WTC11 (cell line): ENCODE data around the gene DENND2C. TPM values are rescaled to one million over a fixed set of nuclear protein-coding genes. Genes with fewer than 3 reads are reported as not detected.

Source experiments
- ATAC-seq: fragments of 200-7000 bp; cut with Tn5 transposase; 2 replicates; pipeline ENCODE4 v1.10.0; 2021; ENCODE audit warnings: mild to moderate bottlenecking, moderate library complexity
- CTCF ChIA-PET: fragments of 300-600 bp; sonication (Branson Sonifier 250); formaldehyde crosslinking; loops from one replicate; lab custom pipeline; 2021; ENCODE audit warnings: antibody characterized with exemption; lab: Charles Lee
- POLR2A ChIA-PET: fragments of 350-600 bp; sonication (Branson Sonifier 250); formaldehyde crosslinking; loops from one replicate; lab custom pipeline; 2021; ENCODE audit warnings: antibody characterized with exemption; lab: Charles Lee
- DNase-seq: peaks from one replicate; pipeline ENCODE4 v3.0.0; 2021; ENCODE audit warnings: low spot score
- H3K27ac Mint-ChIP-seq: 2 replicates; pipeline ENCODE4 v1.8.0; 2021; ENCODE audit warnings: mixed read lengths
- H3K27me3 Mint-ChIP-seq: 2 replicates; pipeline ENCODE4 v1.8.0; 2021; ENCODE audit warnings: low read depth, mild to moderate bottlenecking, moderate library complexity, mixed read lengths
- H3K36me3 Mint-ChIP-seq: 2 replicates; pipeline ENCODE4 v1.8.0; 2021; ENCODE audit warnings: mixed read lengths
- H3K4me1 Mint-ChIP-seq: 2 replicates; pipeline ENCODE4 v1.8.0; 2022; ENCODE audit warnings: mixed read lengths
- H3K4me3 Mint-ChIP-seq: 2 replicates; pipeline ENCODE4 v1.8.0; 2021; ENCODE audit warnings: mild to moderate bottlenecking, moderate library complexity, mixed read lengths
- H3K9me3 Mint-ChIP-seq: 2 replicates; pipeline ENCODE4 v1.8.0; 2021; ENCODE audit warnings: mixed read lengths
- ARID4B ChIP-seq: sonication (generic); formaldehyde crosslinking; IDR thresholded peaks from 2 replicates; pipeline ENCODE4 v1.8.0; 2023; ENCODE audit warnings: missing genetic modification reagents, mild to moderate bottlenecking, borderline replicate concordance
- E2F5 ChIP-seq: sonication (generic); formaldehyde crosslinking; IDR thresholded peaks from 2 replicates; pipeline ENCODE4 v1.8.1; 2022; ENCODE audit warnings: mild to moderate bottlenecking, moderate library complexity, missing genetic modification reagents
- ESRRA ChIP-seq: sonication (generic); formaldehyde crosslinking; IDR thresholded peaks from 2 replicates; pipeline ENCODE4 v1.8.1; 2022; ENCODE audit warnings: mild to moderate bottlenecking, missing genetic modification reagents, borderline replicate concordance
- GTF2I ChIP-seq: fragments of 250-450 bp; sonication (Bioruptor Pico); conservative IDR thresholded peaks from 2 replicates; pipeline ENCODE4 v1.4.0; 2021; ENCODE audit warnings: mild to moderate bottlenecking
- HMGA2 ChIP-seq: fragments of 250-450 bp; sonication (Bioruptor Pico); IDR thresholded peaks from 2 replicates; pipeline ENCODE4 v1.4.0; 2021; ENCODE audit warnings: mild to moderate bottlenecking, moderate library complexity
- IRF1 ChIP-seq: sonication (generic); formaldehyde crosslinking; IDR thresholded peaks from 2 replicates; pipeline ENCODE4 v1.8.0; 2023; ENCODE audit warnings: missing genetic modification reagents
- JAZF1 ChIP-seq: fragments of 250-450 bp; sonication (Bioruptor Pico); IDR thresholded peaks from 2 replicates; pipeline ENCODE4 v1.9.0; 2021; ENCODE audit warnings: moderate library complexity, mild to moderate bottlenecking, inconsistent platforms
- MYBL2 ChIP-seq: sonication (generic); formaldehyde crosslinking; IDR thresholded peaks from 2 replicates; pipeline ENCODE4 v1.8.1; 2023; ENCODE audit warnings: mild to moderate bottlenecking, moderate library complexity, missing genetic modification reagents
- NFE2L1 ChIP-seq: sonication (generic); formaldehyde crosslinking; IDR thresholded peaks from 2 replicates; pipeline ENCODE4 v1.8.1; 2023; ENCODE audit warnings: missing genetic modification reagents
- PREB ChIP-seq: sonication (generic); formaldehyde crosslinking; IDR thresholded peaks from 2 replicates; pipeline ENCODE4 v1.8.1; 2022; ENCODE audit warnings: mild to moderate bottlenecking, missing genetic modification reagents, moderate library complexity, borderline replicate concordance
- PRRX2 ChIP-seq: fragments of 250-450 bp; sonication (Bioruptor Pico); IDR thresholded peaks from 2 replicates; pipeline ENCODE4 v1.8.0; 2021; ENCODE audit warnings: mild to moderate bottlenecking
- STAT6 ChIP-seq: sonication (generic); formaldehyde crosslinking; conservative IDR thresholded peaks from 2 replicates; pipeline ENCODE4 v1.8.1; 2023; ENCODE audit warnings: mild to moderate bottlenecking, low read depth, missing genetic modification reagents, moderate library complexity
- ZNF512 ChIP-seq: sonication (generic); formaldehyde crosslinking; IDR thresholded peaks from 2 replicates; pipeline ENCODE4 v1.8.1; 2022; ENCODE audit warnings: missing genetic modification reagents, borderline replicate concordance
- total RNA-seq: library from RNA; stranded (reverse); gene quantifications from 3 replicates; pipeline ENCODE4 v1.2.3, GENCODE V29; 2021
- TF ChIP-seq, protein P1 (sequence below): sonication (generic); formaldehyde crosslinking; IDR thresholded peaks from 2 replicates; pipeline ENCODE4 v1.8.1; 2022; ENCODE audit warnings: low read depth, missing genetic modification reagents, borderline replicate concordance
- TF ChIP-seq, protein P2 (sequence below): sonication (generic); formaldehyde crosslinking; IDR thresholded peaks from 2 replicates; pipeline ENCODE4 v1.8.0; 2023; ENCODE audit warnings: mild to moderate bottlenecking, missing genetic modification reagents
- TF ChIP-seq, protein P3 (sequence below): sonication (generic); formaldehyde crosslinking; IDR thresholded peaks from 2 replicates; pipeline ENCODE4 v1.8.1; 2023; ENCODE audit warnings: mild to moderate bottlenecking, missing genetic modification reagents, moderate library complexity

Gene DENND2C
- total RNA-seq, 1 experiment from 2014 or later: 2.9 TPM

DNA sequence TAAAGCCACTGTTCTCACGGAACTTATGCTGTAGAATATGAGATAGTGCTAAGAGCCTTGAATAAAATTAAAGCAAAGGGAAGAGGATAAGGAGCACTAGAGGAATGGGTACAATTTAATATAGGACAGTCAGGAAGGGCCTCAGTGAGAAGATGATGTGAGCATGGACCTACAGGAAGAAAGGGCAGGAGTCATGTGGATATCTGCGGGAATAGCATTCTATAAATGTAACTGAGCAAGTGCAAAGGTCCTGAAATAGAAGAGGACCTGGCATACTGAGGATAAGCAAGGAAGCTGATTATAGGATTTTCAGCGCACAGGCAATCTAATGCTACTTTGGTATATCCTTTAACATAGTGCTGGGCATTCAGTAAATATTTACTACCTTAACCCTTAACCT is 75.8 kb downstream of the DENND2C start:
- Mint-ChIP-seq H3K9me3 (peaks cover 7% of the 10 kb centered on the region), H3K27me3 (no peaks in the 10 kb centered on the region), H3K36me3 (no peaks in the 10 kb centered on the region; the same call in 1 of the 2 replicates), H3K4me3 (no peak overlapping the region), H3K4me1 (no peaks in the 10 kb centered on the region), H3K27ac (no peak overlapping the region)
- POLR2A ChIA-PET: no interaction called here
- DNase-seq (no peak), ATAC-seq (no peak)
- TF ChIP-seq PREB (CRISPR knock-in tag) (no peak), IRF1 (CRISPR knock-in tag) (no peak), ESRRA (CRISPR knock-in tag) (no peak), ARID4B (CRISPR knock-in tag) (no peak), GTF2I (CRISPR knock-in tag) (no peak), STAT6 (CRISPR knock-in tag) (no peak), PRRX2 (CRISPR knock-in tag) (no peak), NFE2L1 (CRISPR knock-in tag) (no peak), HMGA2 (CRISPR knock-in tag) (no peak), JAZF1 (CRISPR knock-in tag) (no peak), ZNF512 (CRISPR knock-in tag) (no peak), MYBL2 (CRISPR knock-in tag) (no peak), E2F5 (CRISPR knock-in tag) (no peak)
- TF ChIP-seq, protein P1, sequence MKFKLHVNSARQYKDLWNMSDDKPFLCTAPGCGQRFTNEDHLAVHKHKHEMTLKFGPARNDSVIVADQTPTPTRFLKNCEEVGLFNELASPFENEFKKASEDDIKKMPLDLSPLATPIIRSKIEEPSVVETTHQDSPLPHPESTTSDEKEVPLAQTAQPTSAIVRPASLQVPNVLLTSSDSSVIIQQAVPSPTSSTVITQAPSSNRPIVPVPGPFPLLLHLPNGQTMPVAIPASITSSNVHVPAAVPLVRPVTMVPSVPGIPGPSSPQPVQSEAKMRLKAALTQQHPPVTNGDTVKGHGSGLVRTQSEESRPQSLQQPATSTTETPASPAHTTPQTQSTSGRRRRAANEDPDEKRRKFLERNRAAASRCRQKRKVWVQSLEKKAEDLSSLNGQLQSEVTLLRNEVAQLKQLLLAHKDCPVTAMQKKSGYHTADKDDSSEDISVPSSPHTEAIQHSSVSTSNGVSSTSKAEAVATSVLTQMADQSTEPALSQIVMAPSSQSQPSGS (CRISPR knock-in tag): no peak
- TF ChIP-seq, protein P2, sequence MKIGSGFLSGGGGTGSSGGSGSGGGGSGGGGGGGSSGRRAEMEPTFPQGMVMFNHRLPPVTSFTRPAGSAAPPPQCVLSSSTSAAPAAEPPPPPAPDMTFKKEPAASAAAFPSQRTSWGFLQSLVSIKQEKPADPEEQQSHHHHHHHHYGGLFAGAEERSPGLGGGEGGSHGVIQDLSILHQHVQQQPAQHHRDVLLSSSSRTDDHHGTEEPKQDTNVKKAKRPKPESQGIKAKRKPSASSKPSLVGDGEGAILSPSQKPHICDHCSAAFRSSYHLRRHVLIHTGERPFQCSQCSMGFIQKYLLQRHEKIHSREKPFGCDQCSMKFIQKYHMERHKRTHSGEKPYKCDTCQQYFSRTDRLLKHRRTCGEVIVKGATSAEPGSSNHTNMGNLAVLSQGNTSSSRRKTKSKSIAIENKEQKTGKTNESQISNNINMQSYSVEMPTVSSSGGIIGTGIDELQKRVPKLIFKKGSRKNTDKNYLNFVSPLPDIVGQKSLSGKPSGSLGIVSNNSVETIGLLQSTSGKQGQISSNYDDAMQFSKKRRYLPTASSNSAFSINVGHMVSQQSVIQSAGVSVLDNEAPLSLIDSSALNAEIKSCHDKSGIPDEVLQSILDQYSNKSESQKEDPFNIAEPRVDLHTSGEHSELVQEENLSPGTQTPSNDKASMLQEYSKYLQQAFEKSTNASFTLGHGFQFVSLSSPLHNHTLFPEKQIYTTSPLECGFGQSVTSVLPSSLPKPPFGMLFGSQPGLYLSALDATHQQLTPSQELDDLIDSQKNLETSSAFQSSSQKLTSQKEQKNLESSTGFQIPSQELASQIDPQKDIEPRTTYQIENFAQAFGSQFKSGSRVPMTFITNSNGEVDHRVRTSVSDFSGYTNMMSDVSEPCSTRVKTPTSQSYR (CRISPR knock-in tag): no peak
- TF ChIP-seq, protein P3, sequence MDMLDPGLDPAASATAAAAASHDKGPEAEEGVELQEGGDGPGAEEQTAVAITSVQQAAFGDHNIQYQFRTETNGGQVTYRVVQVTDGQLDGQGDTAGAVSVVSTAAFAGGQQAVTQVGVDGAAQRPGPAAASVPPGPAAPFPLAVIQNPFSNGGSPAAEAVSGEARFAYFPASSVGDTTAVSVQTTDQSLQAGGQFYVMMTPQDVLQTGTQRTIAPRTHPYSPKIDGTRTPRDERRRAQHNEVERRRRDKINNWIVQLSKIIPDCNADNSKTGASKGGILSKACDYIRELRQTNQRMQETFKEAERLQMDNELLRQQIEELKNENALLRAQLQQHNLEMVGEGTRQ (CRISPR knock-in tag): no peak
- CTCF ChIA-PET: no interaction called here
